A172 (cell line): ENCODE measurements around the gene SYDE2. TPM values are rescaled to one million over a fixed set of nuclear protein-coding genes. Genes with fewer than 3 reads are reported as not detected.

Experiments used
- DNase-seq: peaks from one replicate; pipeline ENCODE4 v3.0.0-alpha.2; 2015; ENCODE audit warnings: low spot score
- total RNA-seq: library from RNA; depleted of rRNA; stranded (reverse); fragments of >200 nt; shearing (Covaris generic); gene quantifications from 2 replicates; pipeline ENCODE4 v1.2.3, GENCODE V29; 2014; rRNA removed

Gene SYDE2
- total RNA-seq, 1 experiment from 2014 or later = 4.2 TPM

- DNase-seq = no peak
These were observed 78.6 kb downstream of the SYDE2 start for GRCh38 chr1:85122169-85122568.

GRCh38 chr1:85121744-85122143 is 79.1 kb downstream of the SYDE2 start:
- no peak for DNase-seq

- DNase-seq = no peak
These were observed 82.1 kb downstream of the SYDE2 start for GRCh38 chr1:85118751-85119150.

- no peak for DNase-seq
These were observed 84.0 kb downstream of the SYDE2 start for GRCh38 chr1:85116856-85117255.

- no peak for DNase-seq
These were observed 84.9 kb downstream of the SYDE2 start for GRCh38 chr1:85115933-85116332.

GRCh38 chr1:85111695-85112094 is 89.1 kb downstream of the SYDE2 start:
- DNase-seq = no peak

- DNase-seq = peak; percentile 37
These were observed 91.3 kb downstream of the SYDE2 start for GRCh38 chr1:85109475-85109874.

Other genes with a start within 250 kb of the SYDE2 start
- 3.9 and 6.9 TPM in 2 replicates for gene MCOLN2, start 203.9 kb downstream of the SYDE2 start, total RNA-seq
- gene MCOLN3, start 152.5 kb downstream of the SYDE2 start, total RNA-seq = 19.3 and 22.4 TPM in 2 replicates
- gene C1orf52, start 58.6 kb upstream of the SYDE2 start, total RNA-seq = 13.0 and 19.7 TPM in 2 replicates
- 14.5 and 15.1 TPM in 2 replicates for gene BCL10, start 75.6 kb upstream of the SYDE2 start, total RNA-seq